MM.1S (cell line): ENCODE measurements around the gene ING5.

Experiments used
- DNase-seq: peaks from one replicate; pipeline ENCODE4 v3.0.0-alpha.2; 2015
- H2AFZ ChIP-seq: fragments of 300-600 bp; sonication (generic); 2 replicates; pipeline ENCODE4 v1.6.0; 2016; ENCODE audit warnings: antibody characterized with exemption, low read length
- H3F3A ChIP-seq: fragments of 300-600 bp; sonication (generic); 2 replicates; pipeline ENCODE4 v1.6.1; 2016; ENCODE audit warnings: mild to moderate bottlenecking, antibody characterized with exemption, low read length, moderate library complexity, mixed read lengths; ENCODE audit not compliant: insufficient read depth
- H3K27ac ChIP-seq: fragments of 300-600 bp; sonication (generic); 2 replicates; pipeline ENCODE4 v1.5.1; 2016; ENCODE audit warnings: mild to moderate bottlenecking, low read length
- H3K27me3 ChIP-seq: fragments of 300-600 bp; sonication (generic); replicated peaks from 2 replicates; pipeline ENCODE4 v1.6.0; 2016; ENCODE audit warnings: low read length; ENCODE audit not compliant: insufficient read depth
- H3K36me3 ChIP-seq: fragments of 300-600 bp; sonication (generic); replicated peaks from 2 replicates; pipeline ENCODE4 v1.6.1; 2016; ENCODE audit warnings: mild to moderate bottlenecking, low read length, mixed read lengths; ENCODE audit not compliant: insufficient read depth
- H3K4me1 ChIP-seq: fragments of 300-600 bp; sonication (generic); 2 replicates; pipeline ENCODE4 v1.6.1; 2016; ENCODE audit warnings: low read length, mixed read lengths
- H3K4me2 ChIP-seq: fragments of 300-600 bp; sonication (generic); 2 replicates; pipeline ENCODE4 v1.6.0; 2016; ENCODE audit warnings: low read depth, low read length
- H3K4me3 ChIP-seq: fragments of 300-600 bp; sonication (generic); 2 replicates; pipeline ENCODE4 v1.5.1; 2016; ENCODE audit warnings: low read length, mixed read lengths
- H3K79me2 ChIP-seq: fragments of 300-600 bp; sonication (generic); 2 replicates; pipeline ENCODE4 v1.6.1; 2016; ENCODE audit warnings: mixed run types, low read length, mixed read lengths
- H3K9ac ChIP-seq: fragments of 300-600 bp; sonication (generic); 2 replicates; pipeline ENCODE4 v1.6.1; 2016; ENCODE audit warnings: low read length, mixed read lengths
- H3K9me2 ChIP-seq: fragments of 300-600 bp; sonication (generic); replicated peaks from 2 replicates; pipeline ENCODE4 v1.6.1; 2016; ENCODE audit warnings: mild to moderate bottlenecking, low read length, mixed read lengths; ENCODE audit not compliant: insufficient read depth
- H3K9me3 ChIP-seq: fragments of 300-600 bp; sonication (generic); replicated peaks from 2 replicates; pipeline ENCODE4 v1.6.1; 2016; ENCODE audit warnings: mild to moderate bottlenecking, low read length, mixed read lengths; ENCODE audit not compliant: insufficient read depth
- H4K20me1 ChIP-seq: fragments of 300-600 bp; sonication (generic); 2 replicates; pipeline ENCODE4 v1.6.1; 2016; ENCODE audit warnings: mild to moderate bottlenecking, low read length, moderate library complexity, mixed read lengths; ENCODE audit not compliant: insufficient read depth
- EZH2 ChIP-seq: fragments of 300-600 bp; sonication (generic); optimal IDR thresholded peaks from 2 replicates; pipeline ENCODE3; 2017; ENCODE audit warnings: low read depth, mild to moderate bottlenecking, antibody characterized with exemption, low read length, mixed read lengths
- EZH2phosphoT487 ChIP-seq: fragments of 300-600 bp; sonication (generic); IDR thresholded peaks from 2 replicates; pipeline ENCODE4 v1.6.1; 2018; ENCODE audit warnings: antibody characterized with exemption, low read length
- TF ChIP-seq, protein P1 (sequence below): fragments of 300-600 bp; sonication (generic); IDR thresholded peaks from 2 replicates; pipeline ENCODE4 v1.5.1; 2016; ENCODE audit warnings: antibody characterized with exemption, low read length, mixed read lengths

The ING5 gene

DNA sequence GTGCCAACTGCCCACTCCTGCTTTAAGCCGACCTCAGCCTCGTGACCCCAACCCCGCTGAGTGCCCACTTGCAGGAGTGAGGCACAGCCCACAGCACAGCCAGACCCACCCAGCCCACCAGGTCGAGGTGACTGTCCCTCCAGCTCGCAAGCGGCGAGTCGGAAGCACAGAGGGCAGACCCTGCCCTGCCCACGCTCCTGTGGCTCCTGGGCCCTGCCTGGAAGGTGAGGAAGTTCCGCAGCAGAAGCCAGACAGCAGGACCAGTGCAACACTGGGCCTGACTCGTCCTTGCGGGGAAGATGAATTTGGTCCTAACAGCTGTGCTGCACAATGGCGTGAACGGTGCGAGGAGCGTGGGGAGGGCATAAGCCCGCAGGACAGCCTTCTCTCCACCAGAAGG lies 25.2 kb upstream of the ING5 start:
- no peaks in the 10 kb centered on the region for H3K9me2 ChIP-seq
- no peak overlapping the region for H3K9ac ChIP-seq
- no peaks in the 10 kb centered on the region; the same call in 1 of the 2 replicates for H3K36me3 ChIP-seq
- TF ChIP-seq EZH2phosphoT487 (no peak), EZH2 (no peak)
- TF ChIP-seq, protein P1, sequence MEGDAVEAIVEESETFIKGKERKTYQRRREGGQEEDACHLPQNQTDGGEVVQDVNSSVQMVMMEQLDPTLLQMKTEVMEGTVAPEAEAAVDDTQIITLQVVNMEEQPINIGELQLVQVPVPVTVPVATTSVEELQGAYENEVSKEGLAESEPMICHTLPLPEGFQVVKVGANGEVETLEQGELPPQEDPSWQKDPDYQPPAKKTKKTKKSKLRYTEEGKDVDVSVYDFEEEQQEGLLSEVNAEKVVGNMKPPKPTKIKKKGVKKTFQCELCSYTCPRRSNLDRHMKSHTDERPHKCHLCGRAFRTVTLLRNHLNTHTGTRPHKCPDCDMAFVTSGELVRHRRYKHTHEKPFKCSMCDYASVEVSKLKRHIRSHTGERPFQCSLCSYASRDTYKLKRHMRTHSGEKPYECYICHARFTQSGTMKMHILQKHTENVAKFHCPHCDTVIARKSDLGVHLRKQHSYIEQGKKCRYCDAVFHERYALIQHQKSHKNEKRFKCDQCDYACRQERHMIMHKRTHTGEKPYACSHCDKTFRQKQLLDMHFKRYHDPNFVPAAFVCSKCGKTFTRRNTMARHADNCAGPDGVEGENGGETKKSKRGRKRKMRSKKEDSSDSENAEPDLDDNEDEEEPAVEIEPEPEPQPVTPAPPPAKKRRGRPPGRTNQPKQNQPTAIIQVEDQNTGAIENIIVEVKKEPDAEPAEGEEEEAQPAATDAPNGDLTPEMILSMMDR, result no peak
- no peak overlapping the region for H3K4me3 ChIP-seq
- DNase-seq, result no peak
- H4K20me1 ChIP-seq, result no peaks in the 10 kb centered on the region
- peaks cover 9% of the 10 kb centered on the region for H3K79me2 ChIP-seq
- H3K27ac ChIP-seq, result no peak overlapping the region
- no peaks in the 10 kb centered on the region for H3F3A ChIP-seq
- H3K9me3 ChIP-seq, result no peaks in the 10 kb centered on the region
- no peak overlapping the region for H2AFZ ChIP-seq
- H3K27me3 ChIP-seq, result no peaks in the 10 kb centered on the region
- H3K4me2 ChIP-seq, result no peak overlapping the region
- no peaks in the 10 kb centered on the region for H3K4me1 ChIP-seq

DNA sequence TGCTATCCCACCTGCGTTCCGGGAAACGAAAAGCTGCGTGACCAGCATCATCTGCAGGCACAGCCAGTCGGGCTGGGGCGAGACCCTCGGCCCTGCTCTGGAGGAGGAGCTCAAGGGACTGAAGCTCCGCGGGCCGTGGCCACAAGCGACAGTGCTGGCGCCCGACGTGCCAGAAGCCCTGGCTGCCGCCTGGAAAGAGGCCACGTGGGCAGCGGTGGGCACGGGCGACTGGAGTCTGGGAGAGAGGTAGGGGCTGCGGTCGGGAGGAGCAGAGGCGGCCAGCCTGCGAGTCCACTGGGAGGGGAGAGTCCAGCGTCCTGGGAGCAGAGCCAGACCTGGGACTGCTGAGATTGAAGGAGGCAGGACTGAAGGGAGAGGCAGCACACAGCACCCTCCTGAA lies 24.4 kb upstream of the ING5 start:
- Histone ChIP-seq H2AFZ (no peak overlapping the region), H3K4me1 (no peaks in the 10 kb centered on the region), H3K4me2 (no peak overlapping the region), H3K4me3 (no peak overlapping the region), H3K9ac (no peak overlapping the region), H3K27ac (no peak overlapping the region), H3K27me3 (no peaks in the 10 kb centered on the region), H3K36me3 (no peaks in the 10 kb centered on the region; the same call in 1 of the 2 replicates), H3F3A (no peaks in the 10 kb centered on the region), H3K9me3 (no peaks in the 10 kb centered on the region), H3K79me2 (peaks cover 14% of the 10 kb centered on the region), H4K20me1 (no peaks in the 10 kb centered on the region), H3K9me2 (no peaks in the 10 kb centered on the region)
- no peak for DNase-seq
- TF ChIP-seq, protein P1, result no peak
- TF ChIP-seq EZH2 (no peak), EZH2phosphoT487 (no peak)

- Histone ChIP-seq H3K9ac (no peak overlapping the region), H3K36me3 (no peaks in the 10 kb centered on the region; the same call in 1 of the 2 replicates), H3K4me1 (no peaks in the 10 kb centered on the region), H4K20me1 (no peaks in the 10 kb centered on the region), H3K79me2 (peaks cover 20% of the 10 kb centered on the region), H3K4me3 (no peak overlapping the region), H3K9me3 (no peaks in the 10 kb centered on the region), H3K27me3 (no peaks in the 10 kb centered on the region), H3K4me2 (no peak overlapping the region), H3K27ac (no peak overlapping the region), H2AFZ (no peak overlapping the region), H3F3A (no peaks in the 10 kb centered on the region), H3K9me2 (no peaks in the 10 kb centered on the region)
- TF ChIP-seq, protein P1, result no peak
- DNase-seq, result no peak
Observed at GRCh38 chr2:241678307-241678706, 23.5 kb upstream of the ING5 start.
